HG02884 (cell line): ENCODE data around the gene ALG6.

Experiments
- ATAC-seq: cut with Tn5 transposase; IDR thresholded peaks from one replicate; pipeline ENCODE4 v1.9.1; 2021; ENCODE audit warnings: mild to moderate bottlenecking, moderate library complexity; ENCODE audit not compliant: unreplicated experiment

Gene ALG6

DNA sequence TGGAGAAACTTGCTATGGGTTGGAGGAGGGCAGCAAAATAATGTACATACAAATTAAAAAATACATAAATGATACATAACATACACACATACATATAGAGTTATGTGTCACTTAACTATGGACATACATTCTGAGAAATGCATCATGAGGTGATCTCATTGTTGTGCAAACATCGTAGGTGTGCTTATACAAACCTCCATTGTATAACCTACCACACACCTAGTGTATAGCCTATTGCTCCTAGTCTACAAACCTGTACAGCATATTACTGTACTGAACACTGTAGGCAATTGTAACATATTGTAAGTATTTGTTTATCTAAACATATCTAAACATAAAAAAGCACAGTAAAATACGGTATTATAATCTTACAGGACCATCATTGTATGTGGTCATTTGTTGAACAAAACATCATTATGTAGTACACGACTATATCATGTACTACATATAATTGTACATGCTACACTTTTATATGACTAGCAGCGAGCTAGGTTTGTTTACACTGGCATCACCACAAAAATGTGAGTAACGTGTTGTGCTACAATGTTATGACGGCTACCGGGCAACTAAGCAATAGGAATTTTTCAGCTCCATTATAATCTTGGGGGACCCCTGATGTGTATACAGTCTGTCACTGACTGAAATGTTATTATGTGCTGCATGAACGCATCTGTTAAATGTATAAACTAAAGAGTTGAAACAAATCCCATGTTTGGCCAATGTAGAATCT, 120.1 kb downstream of the ALG6 start:
- ATAC-seq, result no peak
